ENCODE results near the gene PRSS56. TPM values are rescaled to one million over a fixed set of nuclear protein-coding genes. Genes with fewer than 3 reads are reported as not detected.
"Not testable (repeated sequence)": the region's sequence is repeated elsewhere in the genome, so short reads cannot be mapped to it uniquely, and the experiment has no call there.

PRSS56 gene
- polyA plus RNA-seq, 1 experiment, result not detected

DNA sequence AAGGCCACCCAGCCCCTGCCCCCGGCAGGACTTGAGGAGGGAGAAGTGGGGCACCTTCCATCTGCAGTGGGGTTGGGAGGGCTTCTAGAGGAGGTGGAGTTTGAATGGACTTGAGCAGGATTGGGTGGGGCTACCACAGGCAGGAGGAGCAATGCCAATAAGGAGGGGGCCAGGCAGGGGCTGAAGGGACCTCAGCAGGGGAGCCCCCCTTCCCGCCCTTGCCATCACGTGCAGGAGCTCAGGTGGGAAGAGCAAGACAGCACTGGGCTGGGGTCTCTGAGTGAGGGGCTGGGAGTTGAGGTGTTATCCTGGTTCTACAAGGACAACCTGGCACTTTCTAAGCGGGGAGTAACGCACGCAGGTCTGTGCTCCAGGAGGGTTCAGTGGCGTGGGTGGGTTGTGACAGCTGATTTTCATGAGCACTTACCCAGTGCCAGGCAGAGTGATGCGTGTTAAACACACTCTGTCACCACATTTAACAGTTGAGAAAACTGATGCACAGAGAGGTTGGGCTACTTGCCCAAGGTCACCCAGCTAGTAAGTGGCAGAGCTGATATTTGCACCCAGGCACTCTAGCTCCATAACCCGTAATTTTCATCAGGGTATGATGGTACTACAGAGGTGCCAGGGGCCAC is 10.6 kb downstream of the PRSS56 start:
- DNase-seq (ENCODE audit: low read depth, low spot score), result no peak
- Histone ChIP-seq H3K4me3 (ENCODE audit: low read depth, low read length) (no peak overlapping the region), H3K27ac (ENCODE audit: low read depth, low read length) (no peak overlapping the region), H3K27me3 (ENCODE audit: control insufficient read depth, insufficient read depth, low read length) (peaks cover 8% of the 10 kb centered on the region), H3K9me3 (ENCODE audit: control insufficient read depth, insufficient read depth, low read length) (no peaks in the 10 kb centered on the region; the same call in none of the 2 replicates)
- ChIA-PET CTCF (interaction anchor here (0.6 kb wide), 1 partner anchor 620 kb away, joined by 3 read pairs; no protein-coding TSS in a partner anchor), POLR2A (no interaction called here)
- TF ChIP-seq, protein P1, sequence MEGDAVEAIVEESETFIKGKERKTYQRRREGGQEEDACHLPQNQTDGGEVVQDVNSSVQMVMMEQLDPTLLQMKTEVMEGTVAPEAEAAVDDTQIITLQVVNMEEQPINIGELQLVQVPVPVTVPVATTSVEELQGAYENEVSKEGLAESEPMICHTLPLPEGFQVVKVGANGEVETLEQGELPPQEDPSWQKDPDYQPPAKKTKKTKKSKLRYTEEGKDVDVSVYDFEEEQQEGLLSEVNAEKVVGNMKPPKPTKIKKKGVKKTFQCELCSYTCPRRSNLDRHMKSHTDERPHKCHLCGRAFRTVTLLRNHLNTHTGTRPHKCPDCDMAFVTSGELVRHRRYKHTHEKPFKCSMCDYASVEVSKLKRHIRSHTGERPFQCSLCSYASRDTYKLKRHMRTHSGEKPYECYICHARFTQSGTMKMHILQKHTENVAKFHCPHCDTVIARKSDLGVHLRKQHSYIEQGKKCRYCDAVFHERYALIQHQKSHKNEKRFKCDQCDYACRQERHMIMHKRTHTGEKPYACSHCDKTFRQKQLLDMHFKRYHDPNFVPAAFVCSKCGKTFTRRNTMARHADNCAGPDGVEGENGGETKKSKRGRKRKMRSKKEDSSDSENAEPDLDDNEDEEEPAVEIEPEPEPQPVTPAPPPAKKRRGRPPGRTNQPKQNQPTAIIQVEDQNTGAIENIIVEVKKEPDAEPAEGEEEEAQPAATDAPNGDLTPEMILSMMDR (IDR thresholded peaks at IDR 0.05; ENCODE audit: low read depth, low read length), result no peak

DNA sequence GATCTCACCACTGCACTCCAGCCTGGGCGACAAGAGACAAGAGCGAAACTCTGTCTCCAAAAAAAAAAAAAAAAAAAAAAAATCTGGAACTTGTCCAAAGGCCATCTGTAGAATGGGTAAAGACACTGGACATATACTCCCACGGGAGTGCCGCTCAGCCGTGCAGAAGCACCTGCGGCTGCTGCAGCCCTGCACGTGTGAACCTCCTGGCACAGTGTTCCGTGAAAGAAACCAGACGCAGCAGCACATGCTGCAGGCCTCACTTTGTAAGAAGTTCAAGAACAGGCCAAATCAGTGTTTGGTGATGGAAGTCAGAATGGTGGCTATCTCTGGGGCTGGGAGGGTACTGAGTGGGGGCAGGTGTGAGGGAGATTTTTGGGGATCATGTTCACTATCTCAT is 12.2 kb downstream of the PRSS56 start:
- ChIA-PET POLR2A (no interaction called here), CTCF (no interaction called here)
- Histone ChIP-seq H3K27me3 (ENCODE audit: control insufficient read depth, insufficient read depth, low read length) (peaks cover 8% of the 10 kb centered on the region), H3K27ac (ENCODE audit: low read depth, low read length) (no peak overlapping the region), H3K4me3 (ENCODE audit: low read depth, low read length) (no peak overlapping the region), H3K9me3 (ENCODE audit: control insufficient read depth, insufficient read depth, low read length) (peaks cover 8% of the 10 kb centered on the region)
- DNase-seq (ENCODE audit: low read depth, low spot score), result no peak
- TF ChIP-seq, protein P1 (IDR thresholded peaks at IDR 0.05; ENCODE audit: low read depth, low read length), result no peak

DNA sequence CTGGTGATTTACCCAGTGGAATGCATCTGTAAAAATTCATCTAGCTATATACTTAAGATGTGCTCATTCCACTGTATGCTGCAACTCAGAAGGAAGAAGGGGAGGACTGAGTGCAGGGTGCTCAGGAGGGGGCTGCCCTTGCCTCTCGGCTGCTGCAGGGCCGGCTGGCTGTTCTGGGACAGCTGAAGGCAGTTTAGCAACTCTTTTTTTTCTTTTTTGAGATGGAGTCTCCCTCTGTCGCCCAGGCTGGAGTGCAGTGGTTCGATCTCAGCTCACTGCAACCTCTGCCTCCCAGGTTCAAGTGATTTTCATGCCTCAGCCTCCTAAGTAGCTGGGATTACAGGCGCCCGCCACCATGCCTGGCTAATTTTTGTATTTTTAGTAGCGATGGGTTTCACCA is 12.6 kb downstream of the PRSS56 start:
- POLR2A ChIA-PET; H3K9me3 ChIP-seq (ENCODE audit: control insufficient read depth, insufficient read depth, low read length); DNase-seq (ENCODE audit: low read depth, low spot score); H3K4me3 ChIP-seq (ENCODE audit: low read depth, low read length); CTCF ChIA-PET; H3K27ac ChIP-seq (ENCODE audit: low read depth, low read length): not testable (repeated sequence)
- peaks cover 11% of the 10 kb centered on the region for H3K27me3 ChIP-seq (ENCODE audit: control insufficient read depth, insufficient read depth, low read length)

DNA sequence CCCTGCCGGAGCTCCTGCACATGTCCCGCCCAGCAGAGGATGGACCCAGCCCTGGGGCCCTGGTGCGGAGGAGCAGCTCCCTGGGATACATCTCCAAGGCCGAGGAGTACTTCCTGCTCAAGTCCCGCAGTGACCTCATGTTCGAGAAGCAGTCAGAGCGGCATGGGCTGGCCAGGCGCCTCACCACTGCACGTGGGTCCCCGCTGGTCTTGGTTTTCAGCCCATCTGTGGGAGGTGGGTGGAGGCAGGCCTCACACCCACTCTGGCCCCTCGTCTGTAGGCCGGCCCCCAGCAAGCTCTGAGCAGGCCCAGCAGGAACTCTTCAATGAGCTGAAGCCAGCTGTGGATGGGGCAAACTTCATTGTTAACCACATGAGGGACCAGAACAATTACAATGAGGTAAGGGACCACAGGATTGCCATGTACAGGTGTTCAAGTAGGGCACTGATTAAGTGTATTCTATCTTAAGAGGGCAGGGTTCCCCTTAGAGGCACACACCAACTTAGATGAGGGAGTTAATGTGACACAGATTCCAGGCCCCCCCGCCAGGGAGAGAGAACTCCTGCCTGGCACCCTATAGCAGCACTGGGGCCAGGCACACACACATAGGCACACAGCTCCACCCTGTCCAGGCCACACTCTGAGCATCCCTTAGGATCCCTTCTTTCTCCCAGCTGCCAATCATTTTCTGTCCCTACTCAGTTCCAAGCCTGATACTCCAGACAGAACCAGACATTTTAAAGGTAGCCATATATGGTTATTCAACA is 13.9 kb downstream of the PRSS56 start:
- Histone ChIP-seq H3K4me3 (ENCODE audit: low read depth, low read length) (no peak overlapping the region), H3K9me3 (ENCODE audit: control insufficient read depth, insufficient read depth, low read length) (peaks cover 8% of the 10 kb centered on the region), H3K27me3 (ENCODE audit: control insufficient read depth, insufficient read depth, low read length) (peaks cover 7% of the 10 kb centered on the region), H3K27ac (ENCODE audit: low read depth, low read length) (no peak overlapping the region)
- CTCF ChIA-PET, result no interaction called here
- DNase-seq (ENCODE audit: low read depth, low spot score), result no peak
- TF ChIP-seq, protein P1 (IDR thresholded peaks at IDR 0.05; ENCODE audit: low read depth, low read length), result no peak
- POLR2A ChIA-PET, result no interaction called here

DNA sequence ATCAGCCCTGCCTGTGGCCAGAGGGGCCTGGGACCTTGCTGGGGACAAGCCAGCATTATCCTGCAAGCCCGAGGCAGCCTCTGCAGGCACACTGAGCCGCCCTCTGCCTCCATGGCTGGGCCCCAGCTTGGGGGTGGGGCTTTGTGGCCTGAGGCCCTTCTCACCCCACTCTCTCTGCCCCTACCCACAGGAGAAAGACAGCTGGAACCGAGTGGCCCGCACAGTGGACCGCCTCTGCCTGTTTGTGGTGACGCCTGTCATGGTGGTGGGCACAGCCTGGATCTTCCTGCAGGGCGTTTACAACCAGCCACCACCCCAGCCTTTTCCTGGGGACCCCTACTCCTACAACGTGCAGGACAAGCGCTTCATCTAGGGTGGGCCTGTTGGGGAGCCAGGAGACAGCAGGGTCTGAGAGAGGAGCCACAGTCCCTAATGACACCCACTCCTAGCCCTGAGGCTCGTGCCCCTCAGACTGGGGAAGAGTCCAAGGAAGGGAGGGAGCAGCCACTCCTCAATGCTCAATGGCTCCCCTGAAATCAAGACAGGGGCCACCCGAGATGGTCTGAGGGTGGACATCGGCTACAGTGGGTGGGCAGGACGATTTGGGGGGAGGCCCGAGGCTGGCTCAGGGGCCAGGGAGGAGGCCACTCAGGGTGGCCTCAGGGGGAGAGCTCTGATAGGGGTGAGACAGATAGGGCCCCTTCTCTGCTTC is 14.9 kb downstream of the PRSS56 start:
- Histone ChIP-seq H3K27ac (ENCODE audit: low read depth, low read length) (no peak overlapping the region), H3K4me3 (ENCODE audit: low read depth, low read length) (no peak overlapping the region), H3K9me3 (ENCODE audit: control insufficient read depth, insufficient read depth, low read length) (peaks cover 8% of the 10 kb centered on the region), H3K27me3 (ENCODE audit: control insufficient read depth, insufficient read depth, low read length) (peaks cover 11% of the 10 kb centered on the region)
- TF ChIP-seq, protein P1 (IDR thresholded peaks at IDR 0.05; ENCODE audit: low read depth, low read length), result no peak
- DNase-seq (ENCODE audit: low read depth, low spot score), result no peak
- POLR2A ChIA-PET, result no interaction called here
- CTCF ChIA-PET, result no interaction called here

Measured in AG04450 (cell line).